Raji (cell line): ENCODE data around the gene MLH1.

Experiments used
- POLR2A ChIP-seq: IDR thresholded peaks from 2 replicates; pipeline ENCODE4 v1.6.1; 2011; ENCODE audit warnings: low read depth, low read length, control low read depth; ENCODE audit not compliant: insufficient read depth

MLH1 gene

DNA sequence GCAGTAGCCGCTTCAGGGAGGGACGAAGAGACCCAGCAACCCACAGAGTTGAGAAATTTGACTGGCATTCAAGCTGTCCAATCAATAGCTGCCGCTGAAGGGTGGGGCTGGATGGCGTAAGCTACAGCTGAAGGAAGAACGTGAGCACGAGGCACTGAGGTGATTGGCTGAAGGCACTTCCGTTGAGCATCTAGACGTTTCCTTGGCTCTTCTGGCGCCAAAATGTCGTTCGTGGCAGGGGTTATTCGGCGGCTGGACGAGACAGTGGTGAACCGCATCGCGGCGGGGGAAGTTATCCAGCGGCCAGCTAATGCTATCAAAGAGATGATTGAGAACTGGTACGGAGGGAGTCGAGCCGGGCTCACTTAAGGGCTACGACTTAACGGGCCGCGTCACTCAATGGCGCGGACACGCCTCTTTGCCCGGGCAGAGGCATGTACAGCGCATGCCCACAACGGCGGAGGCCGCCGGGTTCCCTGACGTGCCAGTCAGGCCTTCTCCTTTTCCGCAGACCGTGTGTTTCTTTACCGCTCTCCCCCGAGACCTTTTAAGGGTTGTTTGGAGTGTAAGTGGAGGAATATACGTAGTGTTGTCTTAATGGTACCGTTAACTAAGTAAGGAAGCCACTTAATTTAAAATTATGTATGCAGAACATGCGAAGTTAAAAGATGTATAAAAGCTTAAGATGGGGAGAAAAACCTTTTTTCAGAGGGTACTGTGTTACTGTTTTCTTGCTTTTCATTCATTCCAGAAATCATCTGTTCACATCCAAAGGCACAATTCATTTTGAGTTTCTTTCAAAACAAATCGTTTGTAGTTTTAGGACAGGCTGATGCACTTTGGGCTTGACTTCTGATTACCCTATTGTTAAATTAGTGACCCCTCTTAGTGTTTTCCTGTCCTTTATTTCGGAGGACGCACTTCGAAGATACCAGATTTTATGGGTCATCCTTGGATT lies at the start of gene MLH1:
Gene MLH1 (plus strand): TSS at position 193 of the 958 bp plus-strand sequence. CDS start 30 bp downstream, at position 223.
- peak; percentile 88 for TF ChIP-seq POLR2A

DNA sequence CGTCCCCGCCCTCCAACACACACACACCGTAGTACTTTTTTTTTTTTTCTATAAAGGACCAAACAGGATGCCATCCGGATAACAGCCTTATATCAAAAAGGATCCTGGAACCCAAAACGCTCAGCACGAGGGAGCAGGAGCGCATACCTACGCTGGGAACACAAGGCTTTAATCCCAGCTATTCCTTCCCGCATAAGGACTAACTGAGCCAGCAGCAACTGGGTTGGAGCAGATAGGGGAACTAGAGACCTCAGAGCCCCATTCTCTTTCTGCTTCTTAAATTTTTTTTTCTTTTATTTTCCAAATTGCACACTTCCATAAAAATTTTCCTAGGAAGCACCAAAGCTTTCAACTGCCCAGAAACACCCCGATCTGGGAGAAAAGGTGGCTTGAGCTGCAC lies 49.7 kb upstream of the MLH1 start:
- no peak for TF ChIP-seq POLR2A

DNA sequence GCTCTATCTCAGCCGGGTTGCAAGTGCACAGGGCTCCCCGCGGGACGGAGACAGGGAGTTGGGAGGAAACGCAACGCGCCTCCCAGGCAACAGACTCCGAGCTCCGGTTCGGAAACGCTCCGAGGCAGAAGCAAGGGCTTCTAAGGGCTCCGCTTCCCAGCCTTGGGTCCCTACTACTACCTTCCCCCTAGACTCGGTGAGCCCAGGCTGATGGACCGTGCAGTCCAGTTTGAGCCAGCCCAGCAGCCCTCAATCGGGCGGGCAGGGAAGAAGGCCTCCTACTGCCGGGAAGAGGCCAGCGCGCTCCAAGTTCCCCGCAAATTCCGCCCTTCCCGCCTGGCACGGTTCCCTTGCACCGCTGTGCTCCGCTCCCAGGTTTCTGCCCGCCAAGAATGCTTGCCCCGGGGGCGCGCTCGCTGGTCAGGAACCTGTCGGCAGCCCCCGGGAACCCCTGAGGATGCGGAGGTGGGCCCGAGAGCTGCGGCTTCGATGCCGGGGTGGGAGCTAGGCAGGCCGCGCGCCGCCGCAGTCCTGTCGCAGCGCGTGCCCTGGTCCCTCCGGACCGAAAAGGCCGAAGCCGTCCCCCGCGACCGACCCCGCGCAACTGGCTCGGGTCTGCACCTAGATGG lies 49.2 kb upstream of the MLH1 start:
- TF ChIP-seq POLR2A, result no peak; the same call in 1 of the 2 replicates

DNA sequence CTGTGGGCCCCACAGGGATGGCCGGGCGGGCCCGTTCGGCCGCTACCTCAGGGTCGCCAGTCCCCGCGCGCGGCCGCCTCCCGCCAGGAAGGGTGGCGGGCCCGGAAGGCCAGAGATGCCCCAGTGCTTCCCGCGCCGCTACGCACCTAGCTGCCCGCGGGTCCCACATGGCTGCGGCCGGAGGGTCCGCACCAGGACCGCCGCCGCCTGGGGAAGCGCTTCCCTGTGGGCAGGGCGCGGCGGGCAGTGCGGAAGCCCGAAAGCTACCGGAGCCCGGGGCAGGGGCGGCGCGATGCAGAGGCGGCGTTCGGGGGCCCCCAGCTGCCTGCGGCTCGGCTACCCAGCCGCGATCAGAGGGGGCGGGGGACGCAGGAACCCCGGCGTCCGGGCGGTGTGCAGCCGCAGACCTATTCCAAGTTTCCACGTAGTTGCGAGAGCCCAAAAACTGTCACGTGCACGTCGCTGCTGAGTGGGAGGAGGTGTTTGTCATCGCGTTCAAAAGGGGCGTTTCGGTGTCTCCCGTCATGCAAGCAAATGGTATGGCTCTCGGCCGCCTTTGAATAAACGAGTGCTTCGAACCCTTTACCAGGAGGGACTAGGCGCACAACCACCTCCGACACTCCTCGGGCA lies 48.6 kb upstream of the MLH1 start, which contains the start of gene TRANK1:
Gene TRANK1 (minus strand): TSS at position 414 of the 630 bp plus-strand sequence. CDS start 245 bp downstream, at position 169.
- TF ChIP-seq POLR2A, result peak; percentile 53

DNA sequence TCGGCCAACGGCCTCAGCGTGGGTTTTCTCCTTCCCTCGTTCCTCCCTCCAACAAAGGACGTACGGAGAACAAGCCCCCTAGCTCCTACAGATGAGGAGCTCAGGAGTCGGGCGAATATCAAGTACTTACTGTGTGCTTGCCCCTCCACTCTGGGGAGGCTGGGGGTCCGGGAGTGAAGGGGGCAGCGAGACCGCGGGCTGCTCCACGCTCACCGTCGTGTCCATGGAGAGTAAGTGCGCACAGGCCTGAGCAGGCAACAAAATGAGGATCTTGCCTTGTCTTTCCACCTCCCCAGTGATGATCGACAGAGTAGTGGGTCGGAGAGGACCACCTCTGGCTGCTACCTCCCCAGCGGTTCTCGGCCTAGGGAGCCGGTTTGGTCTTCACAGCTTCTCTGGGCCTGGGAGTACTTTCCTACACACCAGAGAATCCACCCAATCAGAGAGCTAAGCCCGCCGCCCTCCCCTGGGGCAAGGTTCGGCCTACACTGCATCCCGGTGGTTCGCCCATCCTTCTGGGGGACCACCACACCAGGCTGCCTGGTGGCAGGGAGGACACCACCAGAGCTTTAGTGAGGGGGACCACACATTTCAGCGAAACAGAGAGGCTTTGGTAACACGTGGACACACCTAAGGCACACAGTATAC lies 47.9 kb upstream of the MLH1 start:
- TF ChIP-seq POLR2A, result no peak

DNA sequence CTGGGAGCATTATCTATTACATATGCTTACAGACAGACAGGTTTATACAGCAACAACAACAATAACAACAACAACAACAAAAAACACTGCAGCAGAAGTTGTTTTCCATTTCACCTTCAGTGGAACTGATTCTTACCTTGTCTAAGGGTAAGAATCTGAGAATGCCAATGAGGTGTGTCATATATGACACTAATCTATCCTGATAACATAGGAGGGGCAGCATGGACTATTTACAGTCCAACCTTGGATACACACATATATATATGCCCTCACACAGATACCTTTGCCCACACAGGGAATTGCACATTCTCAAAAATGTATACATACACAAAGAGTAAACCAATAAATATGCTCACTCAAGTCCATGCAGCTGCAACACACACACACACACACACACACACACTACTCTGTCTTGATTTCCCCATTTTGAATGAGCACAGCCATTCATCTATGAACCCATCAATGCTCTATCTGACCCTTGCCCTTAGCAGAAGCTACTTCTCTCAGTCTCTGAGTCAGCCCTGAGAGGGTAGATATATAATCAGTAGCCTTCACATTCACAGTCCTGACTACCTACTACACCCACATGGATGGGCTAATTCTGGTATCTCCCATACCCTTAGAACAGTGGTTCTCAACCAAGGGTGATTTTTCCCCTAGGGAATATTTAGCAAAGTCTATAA lies 38.7 kb upstream of the MLH1 start:
- no peak for TF ChIP-seq POLR2A

DNA sequence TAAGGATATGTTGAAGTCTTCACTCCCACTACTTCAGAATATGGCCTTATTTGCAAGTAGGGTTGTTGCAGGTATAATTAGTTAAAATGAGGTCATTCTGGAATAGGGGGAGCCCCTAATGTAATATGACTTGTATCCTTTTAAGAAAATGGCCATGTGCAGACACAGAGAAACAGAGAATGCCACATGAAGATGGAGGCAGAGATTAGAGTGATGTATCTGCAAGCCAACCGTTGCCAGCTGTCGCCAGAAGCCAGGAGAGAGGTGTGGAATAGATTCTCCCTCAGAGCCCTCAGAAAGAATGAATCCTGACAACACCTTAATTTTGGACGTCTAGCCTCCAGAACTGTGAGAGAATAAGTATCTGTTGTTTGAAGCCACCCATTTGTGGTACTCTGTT lies 37.2 kb upstream of the MLH1 start:
- no peak for TF ChIP-seq POLR2A

DNA sequence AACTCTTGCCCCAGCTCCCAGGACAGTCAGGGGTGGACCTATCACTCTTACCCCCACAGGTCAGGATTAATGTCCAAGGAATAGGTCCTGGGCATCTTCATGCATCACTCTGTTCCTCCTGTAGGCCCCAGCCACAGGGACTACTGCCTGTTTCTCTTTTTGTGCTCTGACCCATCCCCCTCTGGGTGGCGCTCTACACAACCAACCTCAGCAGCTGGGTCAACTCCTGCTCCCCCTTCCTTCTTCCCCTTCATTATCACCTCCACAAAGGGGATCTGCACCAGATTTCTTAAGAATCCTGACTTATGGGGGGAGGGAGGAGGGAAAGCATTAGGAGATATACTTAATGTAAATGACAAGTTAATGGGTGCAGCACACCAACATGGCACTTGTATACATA lies 36.3 kb upstream of the MLH1 start:
- TF ChIP-seq POLR2A, result no peak

DNA sequence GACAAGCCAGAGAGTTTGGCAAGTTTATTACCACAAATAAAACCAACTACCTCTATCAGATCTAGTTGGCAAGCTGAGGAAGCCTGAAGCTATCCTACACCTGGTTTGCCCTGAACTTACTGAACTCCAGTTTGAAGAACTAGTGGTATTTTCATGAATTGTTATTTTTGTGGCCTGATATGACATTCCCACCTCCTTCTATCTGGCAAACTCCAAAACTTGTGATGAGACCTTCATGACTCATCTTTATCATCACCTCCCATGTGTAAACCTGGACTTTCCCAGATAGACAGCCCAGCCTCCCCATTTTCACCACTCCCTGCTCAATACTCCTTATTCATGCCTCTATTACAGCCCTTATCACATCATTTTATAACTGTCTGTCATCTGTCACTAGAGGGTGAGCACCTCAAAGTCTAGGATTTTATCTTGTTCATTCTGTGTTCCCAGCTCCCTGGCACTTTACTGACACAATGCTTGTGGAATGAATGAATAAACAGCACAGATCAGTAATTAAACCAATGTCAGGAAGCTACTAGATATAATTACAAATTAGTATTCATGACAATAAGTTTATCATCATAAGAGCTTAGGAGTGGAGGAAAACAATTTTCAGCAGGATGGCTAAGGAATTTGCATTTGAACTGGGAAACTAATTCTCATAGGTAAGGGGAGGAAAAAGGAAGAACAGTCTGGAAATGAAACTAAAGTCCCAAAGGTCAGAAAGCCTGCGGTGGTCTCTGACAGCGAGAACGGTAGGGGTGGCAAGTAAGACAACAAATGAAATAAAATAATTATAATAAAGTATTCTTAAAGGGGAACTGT lies 35.2 kb upstream of the MLH1 start:
- TF ChIP-seq POLR2A, result no peak

DNA sequence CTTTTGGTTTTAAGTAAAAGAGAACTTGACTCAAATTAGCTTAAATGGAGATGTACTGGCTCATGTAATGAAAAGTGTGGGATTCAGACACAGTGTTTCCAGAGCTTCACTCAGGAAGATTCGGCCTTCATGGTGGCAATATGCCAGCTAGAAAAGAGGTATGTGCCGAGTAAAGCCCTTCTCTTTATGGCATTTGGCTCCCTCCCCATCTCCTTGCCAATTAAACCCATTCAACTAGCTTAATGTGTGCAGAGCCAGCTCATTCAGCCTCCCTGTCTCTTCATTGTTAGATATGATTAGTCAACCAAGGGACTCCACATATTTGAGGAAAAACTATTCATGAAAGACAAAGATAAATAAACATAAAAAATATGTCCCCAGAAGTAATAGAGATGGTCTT lies 33.5 kb upstream of the MLH1 start:
- no peak for TF ChIP-seq POLR2A

DNA sequence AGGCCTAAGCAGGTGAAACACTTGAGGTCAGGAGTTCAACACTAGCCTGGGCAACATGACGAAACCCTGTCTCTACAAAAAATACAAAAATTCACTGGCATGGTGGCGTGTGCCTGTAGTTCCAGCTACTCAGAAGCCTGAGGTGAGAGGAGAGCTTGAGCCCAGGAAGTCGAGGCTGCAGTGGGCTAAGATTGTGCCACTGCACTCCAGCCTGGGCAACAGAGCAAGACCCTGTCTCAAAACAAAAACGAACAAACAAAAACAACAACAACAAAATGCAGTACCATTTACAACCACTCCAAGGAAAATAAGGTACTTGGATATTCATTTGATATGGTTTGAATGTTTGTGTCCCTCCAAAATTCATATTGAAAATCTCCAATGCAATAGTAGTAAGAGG lies 32.8 kb upstream of the MLH1 start:
- no peak for TF ChIP-seq POLR2A

DNA sequence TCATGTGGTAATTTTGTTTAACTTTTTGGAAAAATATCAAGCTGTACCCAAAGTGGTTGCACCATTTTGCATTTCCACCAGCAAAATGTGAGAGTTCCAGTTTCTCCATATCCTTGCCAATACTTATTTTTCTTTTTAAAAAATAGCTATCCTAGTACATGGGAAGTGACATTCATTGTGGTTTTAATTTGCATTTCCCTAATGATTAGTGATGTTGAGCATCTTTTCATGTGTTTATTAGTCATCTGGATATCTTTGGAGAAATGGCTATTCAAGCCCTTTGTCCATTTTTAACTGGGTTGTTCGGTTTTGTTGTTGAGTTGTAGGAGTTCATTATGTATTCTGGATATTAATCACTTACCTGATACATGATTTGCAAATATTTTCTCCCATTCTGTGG lies 29.0 kb upstream of the MLH1 start:
- no peak for TF ChIP-seq POLR2A

DNA sequence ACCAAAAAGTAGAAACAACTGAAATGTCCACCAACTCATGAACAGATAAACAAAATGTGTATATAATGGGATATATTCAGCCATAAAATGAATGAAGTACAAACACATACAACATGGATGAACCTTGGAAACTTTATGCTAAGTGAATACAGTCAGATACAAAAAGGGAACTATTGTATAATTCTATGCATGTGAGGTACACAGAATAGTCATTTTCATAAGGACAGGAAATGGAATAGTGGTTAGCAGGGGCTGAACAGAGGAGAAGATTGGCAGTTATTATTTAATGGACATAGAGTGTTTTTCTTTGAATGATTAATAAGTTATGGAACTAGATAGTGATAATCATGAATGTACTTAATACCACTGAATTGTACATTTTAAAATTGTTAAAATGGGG lies 28.5 kb upstream of the MLH1 start:
- no peak for TF ChIP-seq POLR2A

DNA sequence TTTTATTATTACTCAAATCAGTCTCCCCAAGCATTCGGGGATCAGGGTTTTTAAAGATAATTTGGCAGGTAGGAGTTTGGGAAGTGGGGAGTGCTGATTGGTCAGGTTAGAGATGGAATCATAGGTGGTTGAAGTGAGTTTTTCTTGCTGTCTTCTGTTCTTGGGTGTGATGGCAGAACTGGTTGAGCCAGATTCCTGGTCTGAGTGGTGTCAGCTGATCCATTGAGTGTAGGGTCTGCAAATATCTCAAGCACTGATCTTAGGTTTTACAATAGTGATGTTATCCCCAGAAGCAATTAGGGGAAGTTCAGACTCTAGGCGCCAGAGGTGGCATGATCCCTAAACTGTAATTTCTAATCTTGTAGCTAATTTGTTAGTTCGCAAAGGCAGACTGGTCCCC lies 27.9 kb upstream of the MLH1 start:
- TF ChIP-seq POLR2A, result no peak
